ENCODE data around the gene IGBP1. TPM values are rescaled to one million over a fixed set of nuclear protein-coding genes. Genes with fewer than 3 reads are reported as not detected.

IGBP1 gene
- 71.1 and 115 TPM in 2 replicates for total RNA-seq

DNA sequence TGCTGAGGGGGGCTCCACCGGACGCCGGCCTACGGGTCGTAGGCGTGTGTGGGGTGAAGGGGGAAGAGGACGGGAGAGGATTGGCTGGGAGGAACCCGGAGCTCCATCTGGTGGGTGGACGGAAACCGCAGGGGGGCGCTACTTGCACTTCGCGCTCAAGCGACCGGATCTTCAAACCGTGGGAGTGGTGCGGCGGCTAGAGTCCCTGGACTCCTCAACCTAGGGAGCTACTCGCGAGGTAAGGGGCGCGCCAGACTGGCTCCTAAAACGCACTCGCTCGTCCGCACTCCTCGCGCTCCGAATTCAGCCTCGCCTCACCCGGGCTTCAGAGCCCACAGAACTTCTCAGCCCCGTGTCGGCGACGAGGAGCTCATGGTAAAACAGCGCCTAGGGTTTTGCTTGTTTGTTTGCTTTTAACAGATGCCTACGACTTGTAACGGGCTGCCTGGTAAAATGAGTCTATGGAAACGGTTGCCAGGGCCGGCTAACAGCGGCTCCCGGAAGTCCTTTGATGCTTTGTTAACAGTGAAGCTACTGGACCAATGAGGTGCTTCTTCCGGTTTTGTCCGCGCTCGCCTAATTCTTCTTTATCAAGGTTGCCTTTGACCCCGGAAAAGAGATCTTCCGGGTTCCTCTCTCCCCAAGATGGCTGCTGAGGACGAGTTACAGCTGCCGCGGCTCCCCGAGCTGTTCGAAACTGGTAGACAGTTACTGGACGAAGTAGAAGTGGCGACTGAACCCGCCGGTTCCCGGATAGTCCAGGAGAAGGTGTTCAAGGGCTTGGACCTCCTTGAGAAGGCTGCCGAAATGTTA is at the start of gene IGBP1:
TSS of gene IGBP1 (plus strand) at position 145 of the 813 bp plus-strand sequence. CDS start at position 646, 501 bp downstream.

DNA sequence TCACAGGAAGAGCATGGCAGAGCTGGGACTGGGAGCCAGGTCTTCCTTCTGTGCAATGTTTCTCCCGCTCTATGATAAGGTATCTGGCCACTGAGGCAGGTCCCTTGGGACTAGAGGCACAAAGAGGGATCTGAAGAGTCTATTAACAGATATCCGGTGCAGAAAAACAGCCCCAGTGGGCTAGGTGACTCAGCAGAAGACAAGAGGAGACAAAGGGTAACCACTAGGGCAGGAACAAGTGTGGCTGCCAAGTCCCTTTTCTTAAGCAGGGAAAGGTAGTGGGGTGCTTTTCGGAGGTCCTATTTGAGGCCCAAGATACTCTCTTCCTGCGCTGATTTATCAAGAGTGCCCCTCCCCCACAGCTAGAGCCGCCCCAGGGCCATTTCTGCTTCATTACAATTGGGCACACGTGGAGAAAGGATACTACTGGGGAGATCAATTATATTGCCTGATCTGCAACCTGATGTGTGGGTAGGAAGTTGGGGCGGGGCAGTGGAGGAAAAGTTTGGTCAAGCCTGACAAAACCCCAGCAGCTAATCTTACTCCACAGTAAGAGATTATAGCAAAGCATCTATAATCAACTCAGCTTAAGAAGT is 43.8 kb downstream of the IGBP1 start, which contains the start of gene DGAT2L6:
TSS of gene DGAT2L6 (plus strand) at position 546 of the 596 bp plus-strand sequence. CDS start 100 bp downstream, outside the sequence.

Other genes with a start within 250 kb of the IGBP1 start
- gene AWAT2, start 83.5 kb upstream of the IGBP1 start, total RNA-seq = not detected in 2 replicates
- gene OTUD6A, start 71.0 kb upstream of the IGBP1 start, total RNA-seq = not detected in 2 replicates
- gene DGAT2L6, start 44.0 kb downstream of the IGBP1 start, total RNA-seq = not detected in 2 replicates
- gene AWAT1, start 101.2 kb downstream of the IGBP1 start, total RNA-seq = not detected in 2 replicates
- not detected in 2 replicates for gene P2RY4, start 126.8 kb downstream of the IGBP1 start, total RNA-seq
- not detected in 2 replicates for gene ARR3, start 134.9 kb downstream of the IGBP1 start, total RNA-seq
- gene RAB41, start 148.7 kb downstream of the IGBP1 start, total RNA-seq = not detected in 2 replicates
- 50.2 and 62.2 TPM in 2 replicates for gene PDZD11, start 156.5 kb downstream of the IGBP1 start, total RNA-seq
- 0.35 and 1.5 TPM in 2 replicates for gene KIF4A, start 156.7 kb downstream of the IGBP1 start, total RNA-seq

Measured in pericardium fibroblast (primary cell).